Measurements from ENCODE around the gene ABRAXAS1. TPM values are rescaled to one million over a fixed set of nuclear protein-coding genes. Genes with fewer than 3 reads are reported as not detected.
"Not testable (repeated sequence)": the region's sequence is repeated elsewhere in the genome, so short reads cannot be mapped to it uniquely, and the experiment has no call there.

Gene ABRAXAS1
- total RNA-seq, result 5.3 TPM

DNA sequence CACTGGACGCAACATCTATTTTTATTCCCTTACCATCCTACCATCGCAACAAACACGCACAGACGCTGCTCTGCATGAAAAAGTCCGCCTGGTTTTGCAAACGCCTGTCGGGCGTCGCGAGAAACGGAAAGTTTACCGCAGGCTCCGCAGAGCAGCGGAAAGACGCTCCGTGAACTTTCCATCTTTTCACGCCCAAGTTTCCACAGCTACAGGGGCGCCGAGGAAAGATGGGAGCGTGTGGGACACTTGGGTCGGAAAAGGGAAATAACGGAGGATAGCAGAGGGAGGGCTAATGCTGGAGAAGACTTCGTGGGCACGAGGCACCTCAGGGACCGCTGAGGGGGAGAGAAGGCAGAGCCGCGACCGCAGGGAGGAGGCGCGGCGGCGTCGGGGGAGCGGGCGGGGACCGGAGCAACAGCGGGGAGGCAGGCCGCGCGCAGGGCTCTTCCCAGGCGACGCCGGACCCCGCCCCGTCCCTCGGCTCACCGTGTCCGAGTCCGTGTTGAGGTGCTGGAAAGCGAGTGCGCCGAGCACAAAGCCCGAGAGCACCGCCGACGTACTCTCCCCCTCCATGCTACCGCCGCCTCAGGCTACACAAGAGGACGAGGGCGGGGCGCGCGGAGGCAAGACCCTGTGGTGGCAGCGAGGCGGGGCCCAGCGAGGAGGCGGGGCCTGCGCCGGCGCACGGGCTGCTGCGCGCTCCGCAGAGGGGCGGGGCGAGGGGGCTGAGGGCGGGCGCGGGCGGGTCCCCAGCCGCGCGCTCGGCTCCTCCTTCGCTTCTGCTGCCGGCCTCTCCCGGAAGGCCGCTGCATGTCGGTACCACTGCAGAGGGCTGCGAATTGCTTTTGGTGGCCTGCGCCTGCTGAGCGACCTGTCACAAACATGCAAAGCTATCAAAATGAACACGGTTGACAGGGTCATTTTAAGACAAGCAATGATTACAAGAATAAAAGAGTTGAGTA lies at the start of gene ABRAXAS1:
Gene ABRAXAS1, minus strand, starts transcription at position 601 of the 962 bp plus-strand sequence. Its CDS starts 28 bp downstream, at position 573.
- DNase-seq (ENCODE audit: low spot score in 2 of 2), result peak; percentile 97 to 98
- FAIRE-seq, result no peak

DNA sequence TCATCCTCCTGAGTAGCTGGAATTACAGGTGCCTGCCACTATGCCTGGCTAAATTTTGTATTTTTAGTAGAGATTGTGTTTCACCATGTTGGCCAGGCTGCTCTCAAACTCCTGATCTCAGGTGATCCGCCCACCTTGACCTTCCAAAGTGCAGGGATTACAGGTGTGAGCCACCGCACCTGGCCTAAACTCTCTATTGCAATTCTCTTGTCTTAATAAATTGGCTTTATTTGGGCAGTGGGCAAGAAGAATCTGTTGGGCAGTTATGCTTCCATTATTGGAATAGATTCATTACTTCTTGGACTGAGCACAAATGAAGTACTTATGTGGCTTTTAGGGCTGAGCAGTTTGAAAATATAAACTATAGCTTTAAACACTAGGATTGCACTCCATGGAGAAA lies 42.8 kb upstream of the ABRAXAS1 start:
- DNase-seq (ENCODE audit: low spot score in 2 of 2), result no peak
- no peak for FAIRE-seq

DNA sequence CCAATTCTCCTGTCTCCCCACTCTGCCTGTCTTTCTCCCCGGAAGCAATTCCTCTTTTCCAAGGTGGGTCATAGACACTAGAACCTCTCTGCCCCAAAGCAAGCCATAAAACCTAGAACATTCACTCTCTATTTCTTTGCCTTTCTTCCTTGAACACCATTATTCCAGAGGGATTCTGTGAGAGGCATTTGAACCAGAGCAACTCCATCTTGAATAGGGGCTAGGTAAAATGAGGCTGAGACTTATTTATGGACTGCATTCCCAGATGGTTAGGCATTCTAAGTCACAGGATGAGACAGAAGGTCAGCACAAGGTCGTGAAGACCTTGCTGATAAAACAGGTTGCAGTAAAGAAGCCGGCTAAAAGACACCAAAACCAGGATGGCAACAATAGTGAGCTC lies 37.3 kb upstream of the ABRAXAS1 start:
- FAIRE-seq, result no peak
- no peak for DNase-seq (ENCODE audit: low spot score in 2 of 2)

DNA sequence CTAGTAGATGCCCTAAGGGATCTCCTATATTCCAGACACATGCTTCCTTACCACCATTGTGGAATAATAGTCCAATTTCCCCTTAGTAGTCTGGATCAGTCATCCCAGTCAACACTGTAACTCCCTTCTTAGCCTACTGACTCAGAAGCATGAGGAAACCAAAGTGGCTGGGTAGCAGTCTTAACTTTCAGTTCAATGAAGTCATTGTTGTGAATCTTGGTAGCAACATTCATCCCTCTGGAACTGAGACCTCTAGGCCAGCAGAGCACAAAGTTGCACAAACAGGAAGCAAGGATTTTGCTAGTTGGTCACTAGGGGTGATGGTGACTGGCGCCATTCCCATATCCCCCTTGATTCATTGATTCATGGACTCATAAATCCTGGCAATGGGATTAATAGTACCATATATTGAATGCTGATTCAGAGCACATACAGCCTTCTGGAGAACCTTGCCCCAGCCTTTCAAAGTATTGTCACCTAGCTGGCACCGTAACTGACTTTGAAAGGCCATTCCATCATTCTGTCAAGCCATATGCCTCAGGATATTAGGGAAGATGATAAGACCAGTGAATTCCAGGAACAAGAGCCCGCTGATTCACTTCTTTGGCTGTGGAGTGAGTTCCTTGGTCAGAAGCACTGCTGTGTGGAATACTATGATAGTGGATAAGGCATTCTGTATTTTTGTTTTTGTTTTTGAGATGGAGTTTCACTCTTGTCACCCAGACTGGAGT lies 31.3 kb upstream of the ABRAXAS1 start:
- no peak for FAIRE-seq
- no peak for DNase-seq (ENCODE audit: low spot score in 2 of 2)

DNA sequence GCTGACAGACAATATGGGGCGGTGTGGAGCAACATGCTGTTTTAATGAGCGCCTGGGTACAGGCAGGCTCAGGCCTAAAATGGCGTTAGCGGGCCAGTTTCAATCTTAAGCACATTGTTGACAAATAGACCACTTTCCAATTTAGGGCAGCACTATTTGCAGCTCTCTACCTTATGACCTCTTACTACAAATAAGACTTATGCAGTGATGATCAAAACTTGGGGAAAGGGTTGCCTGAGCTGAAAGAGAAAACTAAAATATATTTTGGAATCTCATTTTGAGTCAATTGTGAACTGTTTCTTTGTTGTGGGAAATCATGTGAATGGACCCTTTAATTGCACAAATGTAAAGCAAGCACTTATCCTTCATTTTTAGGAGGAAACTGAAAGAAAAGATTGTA lies 25.5 kb upstream of the ABRAXAS1 start:
- FAIRE-seq, result no peak
- no peak for DNase-seq (ENCODE audit: low spot score in 2 of 2)

DNA sequence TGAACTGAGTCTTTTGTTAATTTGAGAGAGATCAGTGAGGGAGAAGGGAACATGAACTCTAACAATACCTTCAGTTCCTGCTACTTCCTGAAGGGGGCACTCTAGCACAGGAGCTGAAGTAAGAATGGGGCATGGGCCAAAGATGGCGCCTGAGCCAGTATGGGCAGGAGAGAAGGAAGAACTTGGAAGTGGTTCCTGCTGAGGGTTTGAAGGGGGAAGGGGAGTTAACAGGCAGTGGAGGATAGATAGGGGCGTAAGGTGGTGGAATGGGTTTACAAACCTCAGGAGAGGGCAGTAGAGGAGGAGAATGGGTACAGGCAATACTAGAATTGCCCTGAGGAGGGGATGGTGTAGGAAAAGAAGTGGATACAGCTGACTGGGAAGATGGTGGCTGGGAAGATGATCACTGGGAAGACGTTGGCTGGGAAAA lies 24.3 kb upstream of the ABRAXAS1 start:
- FAIRE-seq, result not testable (repeated sequence)

DNA sequence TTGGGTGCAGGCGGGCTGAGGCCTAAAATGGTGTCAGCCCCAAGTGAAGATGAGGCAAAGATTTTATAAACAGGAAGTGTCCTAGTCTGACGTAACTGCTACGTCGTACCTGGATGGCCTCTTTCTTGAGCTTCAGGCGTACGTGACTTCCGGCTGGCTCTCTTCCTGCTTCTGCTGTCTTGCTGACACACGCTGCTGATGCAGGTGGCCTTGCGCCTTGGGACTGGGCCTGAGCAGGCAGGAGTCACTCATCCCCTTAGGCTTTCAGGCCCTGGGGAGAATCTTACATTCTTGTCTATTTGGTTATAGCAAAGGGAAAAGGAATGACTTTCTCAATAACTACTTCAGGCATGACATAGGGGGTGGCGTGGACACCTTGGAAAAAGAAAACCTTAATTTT lies 20.1 kb upstream of the ABRAXAS1 start:
- DNase-seq (ENCODE audit: low spot score in 2 of 2), result no peak
- no peak for FAIRE-seq

More for the DNA sequence above, 24.3 kb upstream of the ABRAXAS1 start:
- not testable (repeated sequence) for DNase-seq (ENCODE audit: low spot score in 2 of 2)

DNA sequence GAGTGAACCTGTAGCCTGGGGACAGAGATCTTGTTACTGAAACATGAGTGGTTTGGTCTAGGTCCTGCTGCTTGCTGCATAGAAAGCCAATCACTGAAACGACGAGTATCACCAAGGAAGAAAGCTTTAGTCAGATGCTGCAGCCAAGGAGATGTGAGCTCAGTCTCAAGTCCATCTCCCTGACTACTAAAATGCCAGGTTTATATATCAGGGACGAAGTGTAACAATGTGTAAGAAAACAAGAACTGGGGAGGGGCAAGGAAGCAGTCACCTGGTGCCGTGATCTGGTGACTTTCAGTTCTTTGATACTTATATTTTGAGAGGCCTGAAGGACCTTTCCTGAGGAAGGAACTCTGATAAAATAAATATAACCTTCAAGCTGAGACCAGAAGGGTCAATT lies 19.6 kb upstream of the ABRAXAS1 start:
- DNase-seq (ENCODE audit: low spot score in 2 of 2) (no peak), FAIRE-seq (no peak)

DNA sequence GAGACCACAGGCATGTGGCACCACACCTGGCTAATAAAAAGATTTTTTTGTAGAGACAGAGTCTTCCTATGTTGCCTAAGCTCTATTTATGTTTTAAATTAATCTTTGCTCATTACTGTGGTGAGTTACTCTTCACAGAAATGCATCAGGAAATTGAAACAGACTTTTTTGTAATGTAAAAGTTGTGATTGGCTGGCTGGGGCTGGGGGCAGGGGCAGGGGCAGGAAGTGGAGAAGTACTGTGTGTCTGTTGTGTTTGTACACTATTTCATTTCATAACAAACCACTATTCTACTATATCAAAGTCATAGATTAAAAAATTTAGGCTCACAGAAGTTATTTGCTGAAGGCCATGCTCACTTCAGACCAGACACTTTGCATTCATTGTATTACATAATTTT lies 19.1 kb upstream of the ABRAXAS1 start:
- DNase-seq (ENCODE audit: low spot score in 2 of 2) (no peak), FAIRE-seq (no peak)

DNA sequence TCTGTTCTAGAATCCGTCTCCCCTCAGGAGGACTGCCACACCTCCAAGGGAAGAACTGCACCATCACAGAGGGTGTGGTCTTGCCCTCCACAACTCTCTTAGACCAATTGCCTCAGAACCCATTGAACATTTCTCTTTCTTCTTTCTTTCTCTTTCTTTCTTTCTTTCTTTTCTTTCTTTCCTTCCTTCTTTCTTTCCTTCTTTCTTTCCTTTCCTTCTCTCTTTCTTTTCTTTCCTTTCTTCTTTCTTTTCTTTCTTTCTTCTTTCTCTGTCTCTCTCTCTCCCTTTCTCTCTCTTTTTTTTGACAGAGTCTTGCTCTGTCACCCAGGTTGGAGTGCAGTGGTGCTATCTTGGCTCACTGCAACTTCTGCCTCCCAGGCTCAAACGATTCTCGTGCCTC lies 16.8 kb upstream of the ABRAXAS1 start:
- not testable (repeated sequence) for FAIRE-seq; DNase-seq (ENCODE audit: low spot score in 2 of 2)

DNA sequence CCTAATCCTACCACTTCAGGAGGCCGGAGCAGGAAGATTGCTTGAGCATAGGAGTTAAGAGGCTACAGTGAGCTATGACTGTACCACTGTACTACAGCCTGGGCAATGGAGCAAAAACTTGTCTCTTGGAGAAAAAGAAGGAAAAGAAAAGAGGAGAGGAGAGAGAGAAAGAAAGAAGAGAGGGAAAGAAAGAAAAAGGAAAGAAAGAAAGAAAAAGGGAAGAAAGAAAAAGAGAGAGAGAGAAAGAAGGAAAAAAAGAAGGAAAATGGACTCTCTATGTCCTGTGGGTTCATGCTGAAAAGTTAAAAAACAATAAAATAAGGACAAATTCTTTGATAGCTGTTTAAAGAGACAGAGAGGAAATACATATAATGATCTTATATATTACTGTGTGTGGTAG lies 13.3 kb upstream of the ABRAXAS1 start:
- DNase-seq (ENCODE audit: low spot score in 2 of 2) (no peak), FAIRE-seq (no peak)

DNA sequence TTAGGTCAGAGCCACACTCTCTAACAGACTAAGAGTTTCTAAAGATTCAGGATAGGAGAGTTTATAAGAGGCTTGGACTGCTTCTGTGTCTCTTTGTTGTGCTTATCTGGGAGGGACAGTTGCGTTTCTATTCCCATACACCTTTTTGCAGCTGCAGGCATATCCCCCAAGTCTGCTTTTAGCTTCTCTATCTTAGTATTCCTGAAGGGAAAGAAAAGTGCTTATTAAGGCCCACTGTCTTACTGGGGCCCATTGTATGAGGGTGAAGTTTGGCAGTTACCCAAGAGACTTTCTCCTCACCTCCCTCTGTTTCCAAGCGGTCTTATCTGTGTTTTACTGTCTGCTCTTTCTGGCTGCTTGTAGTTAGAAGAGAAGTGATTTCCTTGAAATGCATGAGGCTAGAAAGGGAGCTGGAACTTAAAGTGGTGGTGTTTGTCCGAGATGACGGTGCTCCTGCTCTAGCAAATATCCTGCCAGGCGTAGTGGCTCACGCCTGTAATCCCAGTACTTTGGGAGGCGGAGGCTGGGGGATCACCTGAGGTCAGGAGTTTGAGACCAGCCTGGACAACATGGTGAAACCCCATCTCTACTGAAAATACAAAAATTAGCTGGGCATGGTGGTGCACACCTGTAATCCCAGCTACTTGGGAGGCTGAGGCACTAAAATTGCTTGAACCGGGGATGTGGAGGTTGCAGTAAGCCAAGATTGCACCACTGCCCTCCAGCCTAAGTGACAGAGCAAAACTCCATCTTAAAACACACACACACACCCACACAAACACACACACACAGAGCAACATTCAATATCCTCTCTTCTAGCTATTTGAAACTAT lies 11.4 kb upstream of the ABRAXAS1 start:
- DNase-seq (ENCODE audit: low spot score in 2 of 2); FAIRE-seq: not testable (repeated sequence)

DNA sequence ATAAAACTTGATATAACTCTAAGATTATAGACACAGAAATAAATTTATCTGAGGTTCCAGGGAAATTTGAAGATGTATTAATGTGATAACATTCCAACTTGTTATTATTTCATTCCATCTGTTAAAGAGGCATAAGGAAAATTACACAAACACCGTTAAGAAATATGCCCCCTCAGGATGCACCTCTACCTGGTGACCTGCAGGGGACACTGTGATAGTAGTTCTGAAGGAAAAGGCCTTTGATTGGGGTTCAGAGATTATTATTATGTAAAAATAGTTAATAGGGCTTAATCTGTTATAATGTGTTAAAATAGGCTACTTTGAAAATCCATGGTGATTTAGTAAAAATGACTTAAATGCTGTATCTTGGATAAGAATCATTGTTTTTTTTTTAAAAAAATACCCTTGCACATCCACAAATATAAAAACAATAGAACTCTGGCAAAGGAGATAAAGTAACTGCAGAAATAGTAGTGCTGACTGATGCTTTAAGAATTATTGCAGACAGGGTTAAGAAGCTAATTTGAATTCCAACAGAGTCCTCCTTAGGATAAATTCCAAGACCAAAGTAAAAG lies 6.1 kb upstream of the ABRAXAS1 start:
- FAIRE-seq (no peak), DNase-seq (ENCODE audit: low spot score in 2 of 2) (no peak)

DNA sequence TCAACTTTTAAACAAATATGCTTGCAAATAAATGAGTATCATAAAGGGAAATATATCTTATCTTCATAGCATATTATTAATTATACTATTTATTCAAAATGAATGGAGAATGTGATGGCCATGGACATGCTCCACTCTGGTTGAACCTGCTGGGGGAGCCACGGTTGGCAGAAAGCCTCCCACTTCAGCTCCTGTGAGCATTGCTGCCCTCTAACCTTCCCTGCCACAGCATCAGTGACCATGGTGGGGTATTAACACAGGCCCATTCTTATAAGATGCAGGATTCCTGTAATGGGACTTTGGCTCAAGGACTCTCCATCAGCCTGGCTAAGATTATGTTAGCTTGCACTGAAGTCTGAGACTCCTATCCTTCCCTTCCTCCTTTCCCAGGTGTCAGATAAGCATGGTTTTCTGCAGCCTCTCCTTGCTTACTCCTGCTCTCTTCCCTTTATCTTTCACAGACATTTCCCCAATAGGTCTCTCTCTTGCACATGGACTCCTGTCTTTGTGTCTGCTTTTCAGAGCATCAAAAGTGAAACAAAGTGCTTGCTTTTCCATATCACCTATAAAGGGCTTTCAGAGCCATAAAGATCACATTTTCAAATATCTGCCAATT lies 4.9 kb upstream of the ABRAXAS1 start:
- DNase-seq (ENCODE audit: low spot score in 2 of 2), result no peak
- no peak for FAIRE-seq

DNA sequence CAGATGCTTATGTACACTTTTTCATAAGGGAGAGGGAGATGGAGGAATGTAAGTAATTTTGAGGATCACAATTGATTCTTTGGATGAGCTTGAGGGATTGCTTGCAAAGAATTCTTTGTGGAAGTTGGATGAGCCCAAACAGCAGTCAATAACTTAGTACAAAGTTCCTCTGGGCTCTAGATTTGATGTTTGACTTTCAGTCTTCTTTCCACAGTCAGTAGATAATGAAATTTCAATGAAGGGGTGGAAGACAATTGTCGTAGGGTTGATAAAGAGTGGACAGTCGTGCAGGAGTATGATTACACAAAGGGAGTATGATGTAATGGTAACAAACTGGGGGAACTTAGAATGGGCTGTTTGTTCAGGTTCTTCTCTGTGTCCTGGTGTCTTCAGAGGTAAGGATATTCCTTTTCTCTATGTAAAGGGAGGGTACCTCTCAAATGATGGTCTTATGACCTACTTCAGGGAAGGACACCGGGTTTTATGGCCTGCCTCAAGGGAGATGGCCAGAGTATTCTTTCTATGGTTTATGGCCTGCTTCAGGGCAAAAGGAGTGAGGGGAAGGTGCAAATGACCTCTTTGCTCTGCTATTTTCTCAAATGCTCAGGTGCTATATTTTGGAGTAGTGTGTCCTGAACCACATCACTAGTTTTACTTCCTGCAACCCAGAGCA lies 1.7 kb upstream of the ABRAXAS1 start:
- FAIRE-seq, result no peak
- DNase-seq (ENCODE audit: low spot score in 2 of 2), result no peak

DNA sequence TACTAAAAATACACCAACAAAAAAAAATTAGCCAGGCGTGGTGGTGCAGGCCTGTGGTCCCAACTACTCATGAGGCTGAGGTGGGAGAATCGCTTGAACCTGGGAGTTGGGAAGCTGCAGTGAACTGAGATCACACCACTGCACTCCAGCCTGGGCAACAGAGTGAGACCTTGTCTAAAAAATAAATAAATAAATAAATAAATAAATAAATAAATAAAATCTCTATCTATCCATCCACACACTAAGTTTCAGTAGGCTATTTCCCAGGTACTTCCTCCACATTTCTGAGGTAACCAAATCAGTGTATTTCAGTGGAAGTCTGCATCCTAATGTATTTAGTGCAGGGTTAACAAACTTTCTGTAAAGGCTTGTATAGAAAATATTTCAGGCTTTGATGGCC lies 10.9 kb downstream of the ABRAXAS1 start:
- FAIRE-seq (no peak), DNase-seq (ENCODE audit: low spot score in 2 of 2) (no peak)

DNA sequence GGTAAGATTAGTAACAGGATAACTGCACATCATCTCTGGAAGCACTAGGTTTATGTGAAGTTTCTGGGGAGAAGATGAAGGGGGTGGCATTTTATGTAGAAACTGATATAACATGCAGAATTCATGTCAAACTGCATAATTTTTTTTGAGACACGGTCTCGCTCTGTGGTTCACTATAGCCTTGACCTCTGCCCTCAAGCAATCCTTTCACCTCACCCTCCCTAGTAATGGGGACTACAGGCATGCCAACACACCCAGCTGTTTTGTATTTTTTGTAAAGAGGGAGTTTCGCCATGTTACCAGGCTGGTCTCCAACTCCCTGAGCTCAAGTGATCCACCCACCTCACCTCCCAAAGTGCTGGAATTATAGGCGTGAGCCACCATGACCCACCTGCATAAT lies 11.5 kb downstream of the ABRAXAS1 start:
- FAIRE-seq, result no peak
- no peak for DNase-seq (ENCODE audit: low spot score in 2 of 2)

DNA sequence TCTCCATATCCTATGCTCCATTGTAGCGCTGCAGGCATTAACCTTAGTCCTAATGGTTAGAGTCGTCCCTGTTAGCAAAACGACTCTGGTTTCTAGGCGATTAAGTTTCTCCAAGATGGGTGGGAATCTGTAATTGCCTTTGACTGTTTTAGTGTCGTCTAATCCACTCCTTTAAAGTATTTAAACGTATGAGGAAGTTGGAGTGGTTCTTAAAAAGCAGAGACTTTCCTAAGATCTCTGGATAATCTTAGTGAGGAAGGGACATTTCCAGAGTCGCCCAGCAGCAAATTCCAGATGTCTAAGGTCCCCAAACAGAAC lies 28.8 kb downstream of the ABRAXAS1 start:
- DNase-seq (ENCODE audit: low spot score in 2 of 2), result no peak
- FAIRE-seq, result no peak
